Tibial nerve (tissue), 4 donors: ENCODE measurements around the gene DSC3. TPM values are rescaled to one million over a fixed set of nuclear protein-coding genes. Genes with fewer than 3 reads are reported as not detected.

Source experiments
- DNase-seq, 2 donors: peaks; one replicate each; pipeline ENCODE4 v3.0.0-alpha.2; 2019; ENCODE audit warnings: low spot score in 2 of 2
- H3K27ac ChIP-seq, 4 donors: fragments of 200-600 bp; sonication (generic) in 3 of 4; one replicate each; pipeline ENCODE4 v1.5.1; 2017 to 2019; ENCODE audit warnings: mild to moderate bottlenecking in 1 of 4
- H3K27me3 ChIP-seq, 2 donors: fragments of 200-600 bp; sonication (generic) in 1 of 2; one replicate each; pipeline versions ENCODE4 v1.5.1 to v1.6.0; 2017 to 2019
- H3K36me3 ChIP-seq, 3 donors: fragments of 200-600 bp; sonication (generic); one replicate each; pipeline ENCODE4 v1.5.1; 2018 to 2019
- H3K4me1 ChIP-seq, 4 donors: fragments of 200-600 bp; sonication (generic) in 3 of 4; one replicate each; pipeline ENCODE4 v1.5.1; 2017 to 2019
- H3K4me3 ChIP-seq, 4 donors: fragments of 200-600 bp; sonication (generic) in 3 of 4; one replicate each; pipeline ENCODE4 v1.5.1; 2017 to 2019; ENCODE audit warnings: mild to moderate bottlenecking in 1 of 4, moderate library complexity in 1 of 4
- H3K9me3 ChIP-seq, 4 donors: fragments of 200-600 bp; sonication (generic) in 3 of 4; one replicate each; pipeline ENCODE4 v1.5.1; 2017 to 2019
- CTCF ChIP-seq, 5 experiments: fragments of 200-600 bp in 3 of 5; fragments of 450-650 bp in 2 of 5; sonication (generic) in 3 of 5; IDR thresholded peaks; one replicate each; pipeline ENCODE4 v1.5.1; 2016 to 2019; ENCODE audit warnings: antibody characterized with exemption in 5 of 5, mild to moderate bottlenecking in 3 of 5, moderate library complexity in 2 of 5
- EP300 ChIP-seq, 2 donors: sonication (generic); formaldehyde crosslinking; IDR thresholded peaks; one replicate each; pipeline ENCODE4 v1.6.1; 2017; ENCODE audit warnings: antibody characterized with exemption in 2 of 2, mild to moderate bottlenecking in 1 of 2
- POLR2A ChIP-seq, 2 donors: fragments of 450-650 bp; IDR thresholded peaks; one replicate each; pipeline ENCODE4 v1.6.1; 2017; ENCODE audit warnings: antibody characterized with exemption in 2 of 2, mild to moderate bottlenecking in 2 of 2, moderate library complexity in 2 of 2
- WGBS, 2 donors: methylation state at CpG; one replicate each; pipeline ENCODE4 v1.1.5; 2018; 5-methylcytosine and 5-hydroxymethylcytosine counted together
- total RNA-seq, 4 donors: library from RNA; depleted of rRNA; stranded (reverse); fragments of >200 nt; gene quantifications; one replicate each; pipeline ENCODE4 v1.1.0, GENCODE V29; 2016

Gene DSC3
- total RNA-seq, 4 donors from 2014 or later, result 5.1 to 12.4 (median 8.9) TPM

- DNase-seq, result no peak
- Histone ChIP-seq H3K4me1 (no peaks in the 10 kb centered on the region), H3K4me3 (no peak overlapping the region), H3K27ac (no peak overlapping the region), H3K9me3 (no peaks in the 10 kb centered on the region), H3K36me3 (no peaks in the 10 kb centered on the region), H3K27me3 (no peaks in the 10 kb centered on the region)
- WGBS, 2 donors, result 88 to 94% methylated on average over 4 of the region's 4 CpGs
- TF ChIP-seq EP300 (IDR thresholded peaks at IDR 0.05) (no peak), POLR2A (IDR thresholded peaks at IDR 0.05) (no peak), CTCF (IDR thresholded peaks at IDR 0.05) (no peak)
These were observed 31.9 kb downstream of the DSC3 start for GRCh38 chr18:31010601-31011000.

GRCh38 chr18:30999887-31000628, 42.5 kb downstream of the DSC3 start:
- no peak overlapping the region for H3K4me3 ChIP-seq
- no peaks in the 10 kb centered on the region for H3K27me3 ChIP-seq
- DNase-seq, result no peak
- no peaks in the 10 kb centered on the region for H3K4me1 ChIP-seq
- H3K27ac ChIP-seq, result no peak overlapping the region
- H3K9me3 ChIP-seq, result no peaks in the 10 kb centered on the region
- WGBS, 2 donors, result 75 to 77% methylated on average over 8 of the region's 8 CpGs
- no peaks in the 10 kb centered on the region for H3K36me3 ChIP-seq
- TF ChIP-seq POLR2A (IDR thresholded peaks at IDR 0.05) (no peak), CTCF (IDR thresholded peaks at IDR 0.05) (no peak), EP300 (IDR thresholded peaks at IDR 0.05) (no peak)

GRCh38 chr18:30999186-30999585, 43.4 kb downstream of the DSC3 start:
- no peaks in the 10 kb centered on the region for H3K36me3 ChIP-seq
- no peaks in the 10 kb centered on the region for H3K9me3 ChIP-seq
- WGBS, 2 donors, result 40 to 41% methylated on average over 2 of the region's 2 CpGs
- no peak for DNase-seq
- no peak overlapping the region for H3K27ac ChIP-seq
- no peaks in the 10 kb centered on the region for H3K27me3 ChIP-seq
- no peak for TF ChIP-seq CTCF (IDR thresholded peaks at IDR 0.05)
- no peak for TF ChIP-seq EP300 (IDR thresholded peaks at IDR 0.05)
- TF ChIP-seq POLR2A (IDR thresholded peaks at IDR 0.05), result no peak
- no peaks in the 10 kb centered on the region for H3K4me1 ChIP-seq
- H3K4me3 ChIP-seq, result no peak overlapping the region

- no peaks in the 10 kb centered on the region for H3K4me1 ChIP-seq
- WGBS, 2 donors, result 44 to 55% methylated on average over 2 of the region's 2 CpGs
These were observed 45.3 kb downstream of the DSC3 start for GRCh38 chr18:30997223-30997622.

GRCh38 chr18:30992231-30992630, 50.3 kb downstream of the DSC3 start:
- Histone ChIP-seq H3K4me1 (no peaks in the 10 kb centered on the region), H3K9me3 (no peaks in the 10 kb centered on the region), H3K4me3 (no peak overlapping the region), H3K27ac (no peak overlapping the region), H3K27me3 (no peaks in the 10 kb centered on the region), H3K36me3 (no peaks in the 10 kb centered on the region)
- TF ChIP-seq POLR2A (IDR thresholded peaks at IDR 0.05) (no peak), CTCF (IDR thresholded peaks at IDR 0.05) (no peak), EP300 (IDR thresholded peaks at IDR 0.05) (no peak)
- WGBS, 2 donors, result 64 to 69% methylated on average over 2 of the region's 2 CpGs
- no peak for DNase-seq

More at GRCh38 chr18:30997223-30997622, 45.3 kb downstream of the DSC3 start:
- no peak overlapping the region for H3K4me3 ChIP-seq
- no peak for DNase-seq
- no peaks in the 10 kb centered on the region for H3K27me3 ChIP-seq
- TF ChIP-seq EP300 (IDR thresholded peaks at IDR 0.05) (no peak), POLR2A (IDR thresholded peaks at IDR 0.05) (no peak)
- H3K27ac ChIP-seq, result no peak overlapping the region
- H3K36me3 ChIP-seq, result no peaks in the 10 kb centered on the region
- H3K9me3 ChIP-seq, result no peaks in the 10 kb centered on the region
